ENCODE results near the gene PIM1. TPM values are rescaled to one million over a fixed set of nuclear protein-coding genes. Genes with fewer than 3 reads are reported as not detected.
A peak's percentile ranks its signal among the peaks of the same experiment; 100 is the strongest.

PIM1 gene
- total RNA-seq, 2 experiments from 2014 or later, result 175 to 183 TPM

DNA sequence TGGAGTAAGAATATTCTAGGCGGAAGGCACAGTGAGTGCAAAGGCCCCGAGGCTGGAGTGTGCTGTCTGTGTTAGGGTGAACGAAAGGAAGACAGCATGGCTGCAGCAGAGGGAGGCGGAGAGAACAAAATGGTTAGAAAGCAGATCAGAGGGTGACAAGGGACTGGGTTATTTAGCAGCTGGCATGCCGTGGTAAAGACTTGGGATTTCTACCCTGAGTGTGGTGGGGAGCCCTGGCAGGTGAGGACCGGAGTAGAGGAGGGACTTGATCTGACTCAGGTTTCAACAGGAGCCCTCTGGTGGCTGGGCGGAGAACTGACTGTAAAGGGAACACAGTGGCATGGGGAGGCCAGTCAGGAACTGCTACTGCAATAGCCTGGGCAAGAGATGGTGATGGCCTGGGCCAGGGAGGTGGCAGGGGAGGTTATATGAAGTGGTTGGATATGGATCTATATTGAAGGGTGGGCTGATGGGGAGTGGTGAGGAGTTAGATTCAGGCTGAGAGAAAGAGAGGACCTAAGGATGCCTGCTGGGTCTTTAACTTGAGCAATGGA lies 38.0 kb downstream of the PIM1 start:
- no peaks in the 10 kb centered on the region for H3K27me3 Mint-ChIP-seq

DNA sequence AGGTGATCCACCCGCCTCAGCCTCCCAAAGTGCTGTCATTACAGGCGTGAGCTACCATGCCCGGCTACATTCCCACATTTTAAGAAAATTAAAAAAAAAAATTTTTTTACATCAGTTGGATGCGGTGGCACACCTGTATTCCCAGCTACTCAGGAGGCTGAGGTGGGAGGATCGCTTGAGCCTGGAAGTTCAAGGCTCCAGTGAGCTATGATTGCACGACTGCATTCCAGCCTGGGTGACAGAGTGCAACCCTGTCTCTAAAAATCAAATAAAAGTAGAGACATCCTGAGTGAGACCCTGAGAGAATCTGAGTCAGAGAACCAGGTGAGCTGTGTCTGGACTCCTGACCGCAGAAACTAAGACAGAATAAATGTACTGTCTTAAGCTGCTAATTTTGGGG lies 38.8 kb downstream of the PIM1 start:
- Histone ChIP-seq H3K27ac (ENCODE audit: low read depth in 1 of 2, low read length in 2 of 2) (no peak overlapping the region), H3K9me3 (ENCODE audit: control insufficient read depth in 1 of 2, insufficient read depth in 1 of 2, low read length in 2 of 2) (no peaks in the 10 kb centered on the region), H3K4me3 (ENCODE audit: low read length) (no peak overlapping the region), H3K4me1 (ENCODE audit: insufficient read depth, low read length) (peaks cover 50% of the 10 kb centered on the region), H3K27me3 (ENCODE audit: control insufficient read depth in 1 of 2, insufficient read depth in 2 of 2, low read length in 2 of 2) (no peaks in the 10 kb centered on the region), H3K36me3 (ENCODE audit: insufficient read depth, low read length) (no peaks in the 10 kb centered on the region)
- TF ChIP-seq, protein P1, sequence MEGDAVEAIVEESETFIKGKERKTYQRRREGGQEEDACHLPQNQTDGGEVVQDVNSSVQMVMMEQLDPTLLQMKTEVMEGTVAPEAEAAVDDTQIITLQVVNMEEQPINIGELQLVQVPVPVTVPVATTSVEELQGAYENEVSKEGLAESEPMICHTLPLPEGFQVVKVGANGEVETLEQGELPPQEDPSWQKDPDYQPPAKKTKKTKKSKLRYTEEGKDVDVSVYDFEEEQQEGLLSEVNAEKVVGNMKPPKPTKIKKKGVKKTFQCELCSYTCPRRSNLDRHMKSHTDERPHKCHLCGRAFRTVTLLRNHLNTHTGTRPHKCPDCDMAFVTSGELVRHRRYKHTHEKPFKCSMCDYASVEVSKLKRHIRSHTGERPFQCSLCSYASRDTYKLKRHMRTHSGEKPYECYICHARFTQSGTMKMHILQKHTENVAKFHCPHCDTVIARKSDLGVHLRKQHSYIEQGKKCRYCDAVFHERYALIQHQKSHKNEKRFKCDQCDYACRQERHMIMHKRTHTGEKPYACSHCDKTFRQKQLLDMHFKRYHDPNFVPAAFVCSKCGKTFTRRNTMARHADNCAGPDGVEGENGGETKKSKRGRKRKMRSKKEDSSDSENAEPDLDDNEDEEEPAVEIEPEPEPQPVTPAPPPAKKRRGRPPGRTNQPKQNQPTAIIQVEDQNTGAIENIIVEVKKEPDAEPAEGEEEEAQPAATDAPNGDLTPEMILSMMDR (IDR thresholded peaks at IDR 0.05), result no peak
- no peak for DNase-seq
- Mint-ChIP-seq H3K27ac (peak overlapping the region; percentile 76), H3K27me3 (no peaks in the 10 kb centered on the region), H3K4me3 (no peak overlapping the region), H3K36me3 (ENCODE audit: low read depth) (no peaks in the 10 kb centered on the region), H3K4me1 (ENCODE audit: low read depth) (peaks cover 42% of the 10 kb centered on the region), H3K9me3 (no peaks in the 10 kb centered on the region)
- intact Hi-C loops (cut with DNase I, micrococcal nuclease), result loop anchor here (1.0 to 2.0 kb wide), 3 partner anchors 25 to 442 kb away; no protein-coding TSS in a partner anchor
- ChIA-PET CTCF (interaction anchor here (1.0 to 8.7 kb wide), 7 partner anchors 15 to 295 kb away, joined by 3 to 205 read pairs (median 15); partner anchors contain the start of gene PIM1), POLR2A (interaction anchor here (1.2 to 5.2 kb wide), 8 partner anchors 21 to 308 kb away, joined by 3 to 57 read pairs (median 12); partner anchors contain the start of gene PIM1)
- ATAC-seq (ENCODE audit: poor library complexity), result no peak

More for the DNA sequence above, 38.0 kb downstream of the PIM1 start:
- H3K4me1 Mint-ChIP-seq (ENCODE audit: low read depth), result peaks cover 50% of the 10 kb centered on the region
- CTCF ChIA-PET, result interaction anchor here (0.6 to 8.7 kb wide), 7 partner anchors 20 to 188 kb away, joined by 3 to 205 read pairs (median 4); partner anchors contain the start of gene PIM1
- ATAC-seq (ENCODE audit: poor library complexity), result peak; percentile 73
- peak overlapping the region; percentile 26 for H3K4me3 Mint-ChIP-seq
- Histone ChIP-seq H3K4me1 (ENCODE audit: insufficient read depth, low read length) (peaks cover 56% of the 10 kb centered on the region), H3K27ac (ENCODE audit: low read depth in 1 of 2, low read length in 2 of 2) (no peak overlapping the region), H3K9me3 (ENCODE audit: control insufficient read depth in 1 of 2, insufficient read depth in 1 of 2, low read length in 2 of 2) (no peaks in the 10 kb centered on the region), H3K27me3 (ENCODE audit: control insufficient read depth in 1 of 2, insufficient read depth in 2 of 2, low read length in 2 of 2) (no peaks in the 10 kb centered on the region), H3K4me3 (ENCODE audit: low read length) (no peak overlapping the region), H3K36me3 (ENCODE audit: insufficient read depth, low read length) (no peaks in the 10 kb centered on the region)
- TF ChIP-seq, protein P1 (IDR thresholded peaks at IDR 0.05), result peak; percentile 86
- H3K27ac Mint-ChIP-seq, result peak overlapping the region; percentile 58
- DNase-seq, result peak; percentile 83 to 93 (median 89)
- H3K36me3 Mint-ChIP-seq (ENCODE audit: low read depth), result no peaks in the 10 kb centered on the region
- no peaks in the 10 kb centered on the region for H3K9me3 Mint-ChIP-seq
- intact Hi-C loops (cut with DNase I, micrococcal nuclease), result loop anchor here in 1 of 2 experiments (2.0 kb wide), 1 partner anchor 441 kb away; no protein-coding TSS in a partner anchor
- POLR2A ChIA-PET, result interaction anchor here (0.9 to 5.2 kb wide), 4 partner anchors 36 to 190 kb away, joined by 3 to 57 read pairs (median 18); partner anchors contain the start of gene PIM1

DNA sequence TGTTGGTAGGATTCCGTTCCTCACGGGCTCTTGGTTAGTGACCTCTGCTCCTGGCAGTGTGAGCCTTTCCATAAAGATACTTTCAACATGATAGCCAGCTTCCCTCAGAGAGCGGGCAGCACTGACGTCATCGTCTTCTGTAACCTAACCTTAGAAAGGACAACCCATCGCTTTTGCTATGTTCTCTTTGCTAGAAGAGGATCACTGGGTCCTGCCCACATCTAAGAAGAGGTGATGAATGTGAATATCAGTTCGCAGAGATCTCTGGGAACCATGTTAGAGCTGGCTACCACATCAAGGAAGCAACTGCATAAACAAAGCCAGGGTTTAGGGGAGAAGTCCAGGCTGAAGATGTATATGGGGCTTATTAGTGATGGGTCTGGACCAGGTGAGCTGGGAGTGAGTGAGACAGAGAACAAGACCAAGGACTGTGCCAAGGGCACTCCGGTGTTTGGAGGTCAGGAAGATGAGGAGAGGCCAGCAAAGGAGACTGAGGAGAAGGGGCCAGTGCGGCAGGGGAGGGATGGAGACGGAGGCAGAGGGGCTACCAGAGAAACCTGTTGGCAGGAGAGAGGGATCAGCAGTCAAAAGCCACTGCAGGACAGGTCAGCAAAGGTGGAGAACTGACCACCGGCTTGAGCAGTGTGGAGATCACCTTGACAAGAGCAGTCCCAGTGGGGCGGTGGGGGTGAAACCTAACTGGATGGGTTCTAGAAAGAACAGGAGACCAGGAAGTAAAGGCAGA lies 39.7 kb downstream of the PIM1 start:
- Mint-ChIP-seq H3K4me1 (ENCODE audit: low read depth) (peaks cover 36% of the 10 kb centered on the region), H3K4me3 (peak overlapping the region; percentile 13), H3K9me3 (no peaks in the 10 kb centered on the region), H3K36me3 (ENCODE audit: low read depth) (no peaks in the 10 kb centered on the region), H3K27ac (peak overlapping the region; percentile 76), H3K27me3 (no peaks in the 10 kb centered on the region)
- POLR2A ChIA-PET, result interaction anchor here (0.6 to 5.2 kb wide), 11 partner anchors 22 to 335 kb away, joined by 3 to 57 read pairs (median 5); partner anchors contain the start of genes PIM1 and PPIL1
- no peaks in the 10 kb centered on the region for H3K36me3 ChIP-seq (ENCODE audit: insufficient read depth, low read length)
- H3K4me3 ChIP-seq (ENCODE audit: low read length), result no peak overlapping the region
- TF ChIP-seq, protein P1 (IDR thresholded peaks at IDR 0.05), result no peak
- intact Hi-C loops (cut with DNase I, micrococcal nuclease), result loop anchor here (1.0 to 2.0 kb wide), 8 partner anchors 26 to 443 kb away; partner anchors contain the start of gene C6orf89 (in 2 of the 2)
- peak overlapping the region; percentile 44 to 55 for H3K27ac ChIP-seq (ENCODE audit: low read depth in 1 of 2, low read length in 2 of 2)
- H3K4me1 ChIP-seq (ENCODE audit: insufficient read depth, low read length), result peaks cover 50% of the 10 kb centered on the region
- no peaks in the 10 kb centered on the region for H3K9me3 ChIP-seq (ENCODE audit: control insufficient read depth in 1 of 2, insufficient read depth in 1 of 2, low read length in 2 of 2)
- DNase-seq (peak; percentile 26 to 88 (median 55)), ATAC-seq (ENCODE audit: poor library complexity) (peak; percentile 75)
- no peaks in the 10 kb centered on the region for H3K27me3 ChIP-seq (ENCODE audit: control insufficient read depth in 1 of 2, insufficient read depth in 2 of 2, low read length in 2 of 2)
- CTCF ChIA-PET, result interaction anchor here (0.6 to 8.7 kb wide), 25 partner anchors 9 to 427 kb away, joined by 3 to 205 read pairs (median 4); partner anchors contain the start of genes C6orf89 and PIM1
